Ishikawa (cell line): ENCODE measurements around the gene KRT7.

Experiments used
- FOXM1 ChIP-seq: IDR thresholded peaks from 2 replicates; pipeline ENCODE4 v1.6.1; 2012; ENCODE audit warnings: low read depth, borderline replicate concordance
- RAD21 ChIP-seq: IDR thresholded peaks from 2 replicates; pipeline ENCODE4 v1.6.1; 2012; ENCODE audit warnings: low read depth
- TAF1 ChIP-seq: IDR thresholded peaks from 2 replicates; pipeline ENCODE4 v1.6.1; 2012; ENCODE audit warnings: low read depth, mild to moderate bottlenecking
- YY1 ChIP-seq: IDR thresholded peaks from 2 replicates; pipeline ENCODE4 v1.6.1; 2012; ENCODE audit warnings: low read depth
- TF ChIP-seq, protein P1 (sequence below): IDR thresholded peaks from 2 replicates; pipeline ENCODE4 v1.6.1; 2012
- TF ChIP-seq, protein P2 (sequence below): IDR thresholded peaks from 2 replicates; pipeline ENCODE4 v1.6.1; 2012

- no peak for TF ChIP-seq FOXM1
- TF ChIP-seq YY1 = no peak
- no peak for TF ChIP-seq TAF1
- TF ChIP-seq, protein P1, sequence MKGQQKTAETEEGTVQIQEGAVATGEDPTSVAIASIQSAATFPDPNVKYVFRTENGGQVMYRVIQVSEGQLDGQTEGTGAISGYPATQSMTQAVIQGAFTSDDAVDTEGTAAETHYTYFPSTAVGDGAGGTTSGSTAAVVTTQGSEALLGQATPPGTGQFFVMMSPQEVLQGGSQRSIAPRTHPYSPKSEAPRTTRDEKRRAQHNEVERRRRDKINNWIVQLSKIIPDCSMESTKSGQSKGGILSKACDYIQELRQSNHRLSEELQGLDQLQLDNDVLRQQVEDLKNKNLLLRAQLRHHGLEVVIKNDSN = no peak
- no peak for TF ChIP-seq RAD21
- TF ChIP-seq, protein P2, sequence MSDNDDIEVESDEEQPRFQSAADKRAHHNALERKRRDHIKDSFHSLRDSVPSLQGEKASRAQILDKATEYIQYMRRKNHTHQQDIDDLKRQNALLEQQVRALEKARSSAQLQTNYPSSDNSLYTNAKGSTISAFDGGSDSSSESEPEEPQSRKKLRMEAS = no peak
Measured at GRCh38 chr12:52184813-52185212, 48.2 kb upstream of the KRT7 start.
